OCI-LY7 (cell line): Measurements from ENCODE around the gene BRD1.

ENCODE experiments used
- CTCF ChIP-seq: fragments of 200-600 bp; sonication (generic); conservative IDR thresholded peaks from 2 replicates; pipeline ENCODE4 v1.5.1; 2014; ENCODE audit warnings: mild to moderate bottlenecking, antibody characterized with exemption, low read length, moderate library complexity, mixed read lengths
- EZH2phosphoT487 ChIP-seq: fragments of 200-600 bp; sonication (generic); IDR thresholded peaks from 2 replicates; pipeline ENCODE4 v1.6.1; 2018; ENCODE audit warnings: low read depth, borderline replicate concordance, mild to moderate bottlenecking, mixed run types, antibody characterized with exemption, low read length, moderate library complexity, mixed read lengths

GRCh38 chr22:49827271-49827852, 311 bp downstream of the BRD1 start:
- TF ChIP-seq CTCF: no peak
- TF ChIP-seq EZH2phosphoT487: no peak
